ENCODE data around the gene ZFP90. TPM values are rescaled to one million over a fixed set of nuclear protein-coding genes. Genes with fewer than 3 reads are reported as not detected.
A peak's percentile ranks its signal among the peaks of the same experiment; 100 is the strongest.

The ZFP90 gene
- total and polyA plus RNA-seq, 9 of the 15 experiments (the other 6 are each of a cell fraction or from before 2014, with no cell fraction given): 0.66 to 2.9 (median 2.3) TPM

DNA sequence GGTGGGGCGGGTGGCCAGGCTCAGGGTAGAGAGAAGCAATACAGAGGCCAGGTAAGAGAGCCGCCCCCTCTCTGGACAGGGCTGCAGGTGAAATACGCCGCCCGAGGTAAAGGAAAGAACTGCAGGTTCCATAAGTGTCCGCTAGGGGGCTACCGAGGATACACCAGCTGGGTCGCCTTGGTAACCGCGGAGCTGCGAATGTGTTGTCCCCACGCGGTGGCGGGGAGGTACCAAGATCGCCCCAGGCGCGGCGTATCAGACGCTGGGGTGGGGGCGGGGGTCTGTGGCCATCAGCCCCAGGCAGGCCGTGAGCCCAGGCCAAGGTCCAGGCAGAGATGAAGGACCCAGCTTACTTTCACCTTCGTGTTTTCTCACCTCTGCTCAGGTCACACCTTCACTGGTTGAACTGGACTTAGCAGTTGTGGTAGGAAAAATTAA is 18.4 kb upstream of the ZFP90 start (continued):
- TF ChIP-seq BCOR (IDR thresholded peaks at IDR 0.05) (no peak), CSDE1 (IDR thresholded peaks at IDR 0.05) (peak in 1 of 2 experiments; percentile 78; a peak in 1 of 4 replicates), HCFC1 (IDR thresholded peaks at IDR 0.05; ENCODE audit: low read depth, low read length) (peak; percentile 36; the same call in 1 of the 2 replicates), MLLT1 (IDR thresholded peaks at IDR 0.05) (no peak)

GRCh38 chr16:68524069-68524820 is 14.8 kb upstream of the ZFP90 start:
- H3K27ac ChIP-seq (ENCODE audit: extremely low read depth, low read depth, low read length): no peak overlapping the region
- FAIRE-seq (no peak), ATAC-seq (no peak), DNase-seq (ENCODE audit: extremely low read depth in 1 of 4, low spot score in 3 of 4) (no peak)
- CTCF ChIA-PET (ENCODE audit: low intra/inter-chr PET ratio): no interaction called here
- in situ Hi-C loops (cut with MboI): loop anchor here (10.0 kb wide), 2 partner anchors 271 to 591 kb away; no protein-coding TSS in a partner anchor
- no peaks in the 10 kb centered on the region for H3K9me3 ChIP-seq (replicated peaks; ENCODE audit: control insufficient read depth, insufficient read depth, low read depth, low read length)
- 0 out of 5 replicates have a peak, but pooled peaks cover 0 to 4% of the 10 kb centered on the region in 2 experiments for H3K27me3 ChIP-seq (ENCODE audit: control insufficient read depth in 2 of 2, insufficient read depth in 2 of 2, low read length in 2 of 2)
- no peaks in the 10 kb centered on the region for H3K9me1 ChIP-seq (ENCODE audit: control insufficient read depth, insufficient read depth, low read length)
- no peak overlapping the region for H2AFZ ChIP-seq (ENCODE audit: low read depth, low read length)
- no peaks in the 10 kb centered on the region for H3K36me3 ChIP-seq (ENCODE audit: control insufficient read depth, insufficient read depth, low read length)
- POLR2A ChIA-PET: no interaction called here
- H3K4me2 ChIP-seq (ENCODE audit: insufficient read depth, low read length): no peak overlapping the region
- H3K9ac ChIP-seq (ENCODE audit: insufficient read depth in 1 of 2, low read depth in 2 of 2, low read length in 2 of 2): no peak overlapping the region
- peaks cover 0 to 12% of the 10 kb centered on the region in 2 experiments; a peak in 2 of 5 replicates for H3K4me1 ChIP-seq (replicated peaks in 1 of 2; ENCODE audit: control insufficient read depth in 2 of 2, insufficient read depth in 2 of 2, low read length in 2 of 2)
- no peaks in the 10 kb centered on the region for H3K79me2 ChIP-seq (ENCODE audit: control insufficient read depth, insufficient read depth, low read length)
- intact Hi-C loops (cut with micrococcal nuclease): loop anchor here (10.0 kb wide), 3 partner anchors 381 to 761 kb away; no protein-coding TSS in a partner anchor
- WGBS (ENCODE audit: insufficient coverage, low coverage, missing lambda C conversion rate): 2% methylated on average over 10 of the region's 10 CpGs
- no TSS peak for BruUV-seq (replicated peaks)
- H3K4me3 ChIP-seq: no peak overlapping the region
- H4K20me1 ChIP-seq (replicated peaks; ENCODE audit: control insufficient read depth, insufficient read depth, low read length): no peaks in the 10 kb centered on the region
- TF ChIP-seq RUNX1 (IDR thresholded peaks at IDR 0.05; ENCODE audit: low read depth): no peak
- no peak for TF ChIP-seq NR4A1 (CRISPR knock-in tag; IDR thresholded peaks at IDR 0.05)
- TF ChIP-seq NR4A1 (tag; IDR thresholded peaks at IDR 0.05): no peak
- no peak for TF ChIP-seq HEY1 (CRISPR knock-in tag; IDR thresholded peaks at IDR 0.05; ENCODE audit: borderline replicate concordance)
- no peak for TF ChIP-seq ELK1 (CRISPR knock-in tag; IDR thresholded peaks at IDR 0.05)
- TF ChIP-seq ZNF518B (CRISPR knock-in tag; IDR thresholded peaks at IDR 0.05): no peak
- TF ChIP-seq ZNF146 (CRISPR knock-in tag; IDR thresholded peaks at IDR 0.05; ENCODE audit: unreplicated experiment): no peak
- no peak for TF ChIP-seq ADNP (tag; IDR thresholded peaks at IDR 0.05)
- TF ChIP-seq GATAD2B (IDR thresholded peaks at IDR 0.05; ENCODE audit: borderline replicate concordance): no peak
- no peak for TF ChIP-seq FOXM1 (IDR thresholded peaks at IDR 0.05; ENCODE audit: low read depth)
- TF ChIP-seq FOXM1 (CRISPR knock-in tag; IDR thresholded peaks at IDR 0.05; ENCODE audit: low read depth): no peak

Data from K562 (cell line).